Activated naive CD4-positive, alpha-beta T cell treated with anti-CD3 and anti-CD28 coated beads for 36 hours (primary cell): ENCODE measurements around the gene NSRP1. TPM values are rescaled to one million over a fixed set of nuclear protein-coding genes. Genes with fewer than 3 reads are reported as not detected.

Experiments used
- CTCF ChIA-PET: fragments of 350-600 bp; sonication (Branson Sonifier 250); formaldehyde crosslinking; loops from one replicate; lab custom pipeline; 2021; ENCODE audit warnings: antibody characterized with exemption; lab: Charles Lee
- DNase-seq: peaks from one replicate; pipeline ENCODE4 v3.0.0-alpha.2; 2020
- H3K27ac Mint-ChIP-seq: one replicate; pipeline ENCODE4 v1.8.0; 2021; ENCODE audit warnings: mild to moderate bottlenecking, mixed read lengths
- H3K27me3 Mint-ChIP-seq: one replicate; pipeline ENCODE4 v1.8.0; 2021; ENCODE audit warnings: low read depth, mixed read lengths
- H3K36me3 Mint-ChIP-seq: one replicate; pipeline ENCODE4 v1.8.0; 2021; ENCODE audit warnings: low read depth, mixed read lengths
- H3K4me1 Mint-ChIP-seq: one replicate; pipeline ENCODE4 v1.8.0; 2021; ENCODE audit warnings: low read depth, mixed read lengths
- H3K4me3 Mint-ChIP-seq: one replicate; pipeline ENCODE4 v1.8.0; 2021; ENCODE audit warnings: mild to moderate bottlenecking, moderate library complexity, mixed read lengths
- H3K9me3 Mint-ChIP-seq: one replicate; pipeline ENCODE4 v1.8.0; 2021; ENCODE audit warnings: mixed read lengths
- intact Hi-C: fragments of 100-400 bp; cut with micrococcal nuclease; formaldehyde crosslinking; loops from one replicate; pipeline ENCODE4 v1.15.1; 2023
- total RNA-seq, 2 experiments: library from RNA; stranded (reverse); gene quantifications; one replicate each; pipeline ENCODE4 v1.2.3, GENCODE V29; 2021

The NSRP1 gene
- total RNA-seq, 2 experiments from 2014 or later = 21.4 to 21.5 TPM

GRCh38 chr17:30210901-30211300 lies 94.3 kb downstream of the NSRP1 start:
- intact Hi-C loops = no loop called here
- H3K4me3 Mint-ChIP-seq = no peak overlapping the region
- H3K27ac Mint-ChIP-seq = no peak overlapping the region
- DNase-seq = no peak
- H3K36me3 Mint-ChIP-seq = no peaks in the 10 kb centered on the region
- CTCF ChIA-PET = interaction anchor here (0.8 kb wide), 1 partner anchor 12 kb away, joined by 3 read pairs; no protein-coding TSS in a partner anchor
- H3K4me1 Mint-ChIP-seq = no peaks in the 10 kb centered on the region
- H3K27me3 Mint-ChIP-seq = peaks cover 7% of the 10 kb centered on the region
- H3K9me3 Mint-ChIP-seq = no peaks in the 10 kb centered on the region

GRCh38 chr17:30211371-30211770 lies 94.8 kb downstream of the NSRP1 start:
- no peak overlapping the region for H3K4me3 Mint-ChIP-seq
- CTCF ChIA-PET = interaction anchor here (0.6 to 0.8 kb wide), 2 partner anchors 12 to 632 kb away, joined by 3 read pairs; no protein-coding TSS in a partner anchor
- H3K27ac Mint-ChIP-seq = no peak overlapping the region
- H3K36me3 Mint-ChIP-seq = no peaks in the 10 kb centered on the region
- peaks cover 7% of the 10 kb centered on the region for H3K27me3 Mint-ChIP-seq
- no peaks in the 10 kb centered on the region for H3K4me1 Mint-ChIP-seq
- no peak for DNase-seq
- H3K9me3 Mint-ChIP-seq = no peaks in the 10 kb centered on the region
- intact Hi-C loops = no loop called here

- H3K4me1 Mint-ChIP-seq = no peaks in the 10 kb centered on the region
- no peaks in the 10 kb centered on the region for H3K9me3 Mint-ChIP-seq
- H3K27ac Mint-ChIP-seq = no peak overlapping the region
- CTCF ChIA-PET = no interaction called here
- intact Hi-C loops = no loop called here
- no peak overlapping the region for H3K4me3 Mint-ChIP-seq
- DNase-seq = no peak
- no peaks in the 10 kb centered on the region for H3K36me3 Mint-ChIP-seq
- peaks cover 5% of the 10 kb centered on the region for H3K27me3 Mint-ChIP-seq
Observed at GRCh38 chr17:30212750-30213149, 96.1 kb downstream of the NSRP1 start.

- H3K27ac Mint-ChIP-seq = no peak overlapping the region
- no peaks in the 10 kb centered on the region for H3K4me1 Mint-ChIP-seq
- no peak overlapping the region for H3K4me3 Mint-ChIP-seq
- intact Hi-C loops = no loop called here
- no peak for DNase-seq
- no peaks in the 10 kb centered on the region for H3K9me3 Mint-ChIP-seq
- CTCF ChIA-PET = no interaction called here
- H3K36me3 Mint-ChIP-seq = no peaks in the 10 kb centered on the region
- no peaks in the 10 kb centered on the region for H3K27me3 Mint-ChIP-seq
Observed at GRCh38 chr17:30217054-30217453, 100.4 kb downstream of the NSRP1 start.

- H3K4me3 Mint-ChIP-seq = no peak overlapping the region
Observed at GRCh38 chr17:30217746-30218245, 101.2 kb downstream of the NSRP1 start.

GRCh38 chr17:30218799-30219198 lies 102.2 kb downstream of the NSRP1 start:
- H3K27ac Mint-ChIP-seq = no peak overlapping the region
- DNase-seq = no peak
- no peak overlapping the region for H3K4me3 Mint-ChIP-seq
- H3K36me3 Mint-ChIP-seq = no peaks in the 10 kb centered on the region
- CTCF ChIA-PET = interaction anchor here (0.7 kb wide), 1 partner anchor 16 kb away, joined by 3 read pairs; no protein-coding TSS in a partner anchor
- H3K27me3 Mint-ChIP-seq = no peaks in the 10 kb centered on the region
- no peaks in the 10 kb centered on the region for H3K4me1 Mint-ChIP-seq
- intact Hi-C loops = no loop called here
- no peaks in the 10 kb centered on the region for H3K9me3 Mint-ChIP-seq

More at GRCh38 chr17:30217746-30218245, 101.2 kb downstream of the NSRP1 start:
- no peak overlapping the region for H3K27ac Mint-ChIP-seq
- CTCF ChIA-PET = no interaction called here
- no peaks in the 10 kb centered on the region for H3K36me3 Mint-ChIP-seq
- H3K4me1 Mint-ChIP-seq = no peaks in the 10 kb centered on the region
- no peak for DNase-seq
- H3K27me3 Mint-ChIP-seq = no peaks in the 10 kb centered on the region
- intact Hi-C loops = no loop called here
- no peaks in the 10 kb centered on the region for H3K9me3 Mint-ChIP-seq

GRCh38 chr17:30219315-30219714 lies 102.7 kb downstream of the NSRP1 start:
- DNase-seq = no peak
- no peaks in the 10 kb centered on the region for H3K27me3 Mint-ChIP-seq
- H3K4me1 Mint-ChIP-seq = no peaks in the 10 kb centered on the region
- no peaks in the 10 kb centered on the region for H3K36me3 Mint-ChIP-seq
- no peak overlapping the region for H3K4me3 Mint-ChIP-seq
- CTCF ChIA-PET = no interaction called here
- no peak overlapping the region for H3K27ac Mint-ChIP-seq
- intact Hi-C loops = no loop called here
- no peaks in the 10 kb centered on the region for H3K9me3 Mint-ChIP-seq

GRCh38 chr17:30219833-30220232 lies 103.2 kb downstream of the NSRP1 start:
- DNase-seq = no peak
- Mint-ChIP-seq H3K4me1 (no peaks in the 10 kb centered on the region), H3K27me3 (no peaks in the 10 kb centered on the region), H3K36me3 (no peaks in the 10 kb centered on the region), H3K27ac (no peak overlapping the region), H3K4me3 (no peak overlapping the region), H3K9me3 (no peaks in the 10 kb centered on the region)
- intact Hi-C loops = no loop called here
- CTCF ChIA-PET = no interaction called here

GRCh38 chr17:30220414-30220813 lies 103.8 kb downstream of the NSRP1 start:
- Mint-ChIP-seq H3K27me3 (no peaks in the 10 kb centered on the region), H3K4me3 (no peak overlapping the region), H3K27ac (no peak overlapping the region), H3K4me1 (no peaks in the 10 kb centered on the region), H3K9me3 (no peaks in the 10 kb centered on the region), H3K36me3 (no peaks in the 10 kb centered on the region)
- no peak for DNase-seq
- CTCF ChIA-PET = no interaction called here
- intact Hi-C loops = no loop called here

- Mint-ChIP-seq H3K4me1 (no peaks in the 10 kb centered on the region), H3K27me3 (no peaks in the 10 kb centered on the region), H3K27ac (no peak overlapping the region), H3K36me3 (no peaks in the 10 kb centered on the region), H3K9me3 (no peaks in the 10 kb centered on the region), H3K4me3 (no peak overlapping the region)
- intact Hi-C loops = no loop called here
- no peak for DNase-seq
- CTCF ChIA-PET = no interaction called here
Observed at GRCh38 chr17:30221346-30221745, 104.7 kb downstream of the NSRP1 start.

GRCh38 chr17:30222251-30222650 lies 105.6 kb downstream of the NSRP1 start:
- CTCF ChIA-PET = interaction anchor here (0.6 to 1.4 kb wide), 2 partner anchors 98 to 134 kb away, joined by 3 to 4 read pairs; no protein-coding TSS in a partner anchor
- Mint-ChIP-seq H3K27ac (no peak overlapping the region), H3K36me3 (no peaks in the 10 kb centered on the region), H3K4me3 (no peak overlapping the region), H3K27me3 (no peaks in the 10 kb centered on the region), H3K4me1 (no peaks in the 10 kb centered on the region), H3K9me3 (no peaks in the 10 kb centered on the region)
- intact Hi-C loops = no loop called here
- DNase-seq = no peak

- Mint-ChIP-seq H3K27ac (no peak overlapping the region), H3K4me1 (no peaks in the 10 kb centered on the region), H3K27me3 (no peaks in the 10 kb centered on the region), H3K4me3 (no peak overlapping the region), H3K9me3 (no peaks in the 10 kb centered on the region), H3K36me3 (no peaks in the 10 kb centered on the region)
- CTCF ChIA-PET = interaction anchor here (0.5 to 1.4 kb wide), 4 partner anchors 12 to 134 kb away, joined by 3 to 4 read pairs (median 4); no protein-coding TSS in a partner anchor
- intact Hi-C loops = no loop called here
- DNase-seq = no peak
Observed at GRCh38 chr17:30222721-30223175, 106.1 kb downstream of the NSRP1 start.

- no peaks in the 10 kb centered on the region for H3K9me3 Mint-ChIP-seq
- no peak overlapping the region for H3K27ac Mint-ChIP-seq
- H3K4me1 Mint-ChIP-seq = no peaks in the 10 kb centered on the region
- DNase-seq = no peak
- no peaks in the 10 kb centered on the region for H3K27me3 Mint-ChIP-seq
- intact Hi-C loops = no loop called here
- no peaks in the 10 kb centered on the region for H3K36me3 Mint-ChIP-seq
- CTCF ChIA-PET = no interaction called here
- H3K4me3 Mint-ChIP-seq = no peak overlapping the region
Observed at GRCh38 chr17:30224419-30224960, 107.9 kb downstream of the NSRP1 start.
